AG04449 (cell line): ENCODE data around the gene IQCE.

Source experiments
- CTCF ChIA-PET: fragments of 350-600 bp; formaldehyde crosslinking; extraction: SDS; loops from one replicate; lab custom pipeline; 2021; ENCODE audit warnings: antibody characterized with exemption; lab: Yijun Ruan, JAX
- POLR2A ChIA-PET: fragments of 400-600, 350-600 bp; formaldehyde crosslinking; extraction: SDS; loops from one replicate; lab custom pipeline; 2020; ENCODE audit warnings: antibody characterized with exemption, inconsistent platforms; lab: Yijun Ruan, JAX
- DNase-seq: peaks from one replicate; pipeline ENCODE4 v3.0.0-alpha.2; 2010; ENCODE audit warnings: low read depth, low spot score
- H3K4me3 ChIP-seq: 2 replicates; pipeline ENCODE4 v1.5.1; 2011; ENCODE audit warnings: low read depth, mild to moderate bottlenecking, control low read depth, low read length
- CTCF ChIP-seq: IDR thresholded peaks from one replicate; pipeline ENCODE4 v1.5.1; 2011; ENCODE audit warnings: mild to moderate bottlenecking, moderate library complexity, low read length, control low read depth, inconsistent platforms; ENCODE audit not compliant: insufficient read depth; ENCODE audit errors: missing control alignments

The IQCE gene

DNA sequence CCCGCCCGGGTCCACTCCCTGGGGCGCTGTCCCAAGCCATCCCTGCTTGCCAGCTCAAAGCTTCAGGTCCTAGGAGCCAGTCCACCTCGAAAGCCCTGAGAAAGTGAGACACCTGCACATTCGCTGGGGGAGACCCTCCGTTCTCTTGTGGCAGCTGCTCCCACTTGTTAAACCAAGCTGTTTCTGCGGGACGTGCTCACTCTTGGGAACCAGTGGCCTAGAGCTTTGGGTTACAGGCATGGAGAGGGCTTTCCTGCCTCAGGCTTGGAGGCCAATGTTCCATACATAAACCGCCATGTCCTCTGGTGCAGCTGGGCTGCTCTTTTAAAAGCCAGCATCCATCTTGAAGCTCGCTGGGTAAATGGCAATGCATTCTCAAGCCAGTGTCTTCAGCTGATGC lies 53.1 kb downstream of the IQCE start:
- ChIA-PET POLR2A (interaction anchor here (0.5 kb wide), 1 partner anchor 9 kb away, joined by 3 read pairs; no protein-coding TSS in a partner anchor), CTCF (interaction anchor here (0.9 to 1.7 kb wide), 3 partner anchors 9 to 69 kb away, joined by 3 to 6 read pairs (median 4); no protein-coding TSS in a partner anchor)
- no peak for TF ChIP-seq CTCF
- DNase-seq = no peak
- H3K4me3 ChIP-seq = no peak overlapping the region

GRCh38 chr7:2612445-2613097 lies 53.8 kb downstream of the IQCE start:
- TF ChIP-seq CTCF = no peak
- no peak for DNase-seq
- no peak overlapping the region for H3K4me3 ChIP-seq
- ChIA-PET CTCF (interaction anchor here (0.8 to 1.7 kb wide), 10 partner anchors 9 to 162 kb away, joined by 3 to 4 read pairs (median 4); partner anchors contain the start of gene BRAT1), POLR2A (no interaction called here)

DNA sequence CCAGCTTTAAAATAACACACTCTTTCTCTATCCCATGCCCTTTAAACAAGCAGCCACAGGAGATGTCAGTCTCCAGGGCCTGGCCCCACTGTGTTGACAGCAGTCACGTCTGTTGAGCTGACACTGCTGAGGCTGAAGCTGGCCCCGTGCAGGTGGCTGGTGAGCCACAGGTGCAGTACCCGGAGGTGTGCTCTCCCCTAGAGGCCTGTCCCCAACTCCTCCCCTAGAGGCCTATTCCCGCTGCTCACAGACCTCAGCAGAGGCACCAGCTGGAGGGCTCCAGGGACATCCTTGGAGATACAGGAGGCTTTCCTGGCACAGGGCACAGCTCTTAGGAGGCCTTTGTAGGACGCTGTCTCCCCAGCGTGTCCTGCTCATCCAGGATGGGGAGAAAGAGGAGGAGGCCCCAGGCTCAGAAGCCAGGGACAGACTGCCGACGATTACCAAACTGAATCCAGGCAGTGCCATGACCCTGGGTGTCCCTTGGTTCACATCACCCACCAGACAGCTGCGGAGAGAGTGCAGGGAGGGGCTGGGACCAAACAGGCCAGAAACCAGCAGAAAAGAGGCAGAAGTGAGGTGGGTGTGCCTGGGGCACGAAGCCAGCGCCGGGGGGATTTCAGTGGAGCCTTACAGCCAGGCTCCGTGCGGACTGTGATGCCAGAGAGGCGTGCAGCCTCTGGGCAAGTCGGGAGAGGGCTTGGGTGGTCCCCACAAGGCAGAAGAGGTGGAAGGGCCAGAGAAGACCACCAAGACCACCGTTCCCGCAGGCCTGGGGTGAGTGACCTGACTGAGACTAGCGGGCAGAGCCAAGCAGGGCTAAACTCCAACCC lies 54.5 kb downstream of the IQCE start:
- CTCF ChIA-PET = interaction anchor here (0.8 to 1.8 kb wide), 10 partner anchors 8 to 163 kb away, joined by 3 to 7 read pairs (median 4); partner anchors contain the start of gene BRAT1
- no peak overlapping the region for H3K4me3 ChIP-seq
- DNase-seq = no peak
- no peak for TF ChIP-seq CTCF
- POLR2A ChIA-PET = no interaction called here

DNA sequence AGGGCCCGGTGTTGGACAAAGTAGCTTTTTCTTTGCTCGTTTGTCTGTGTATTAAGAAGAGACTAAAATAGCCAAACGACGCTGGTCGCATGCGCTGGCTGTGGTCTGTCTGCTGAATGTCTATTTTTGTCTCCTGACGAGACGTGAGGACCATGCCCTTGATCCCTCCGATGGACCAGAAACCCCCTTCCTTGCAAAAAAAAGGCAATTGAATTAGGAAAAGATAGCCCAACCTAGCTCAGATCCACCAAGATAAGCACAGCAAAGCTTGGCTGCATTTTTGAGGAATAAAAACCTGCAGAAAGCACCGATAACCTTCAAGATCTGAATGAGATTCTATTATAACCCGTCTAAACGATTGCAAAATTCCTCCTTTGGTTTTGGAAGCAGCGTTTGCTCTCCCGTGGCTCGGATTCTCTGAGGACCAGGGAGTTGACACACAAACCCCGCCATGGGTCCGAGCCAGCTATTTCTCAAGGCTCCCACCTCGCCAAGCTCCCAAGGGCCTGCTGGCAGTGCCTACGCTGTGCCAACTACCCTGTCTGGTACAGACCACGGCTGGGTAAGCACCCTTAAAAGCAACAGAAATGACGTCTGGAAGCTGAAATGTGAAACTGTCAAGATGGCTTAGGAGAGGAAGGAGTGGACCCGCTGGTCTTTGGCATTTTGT lies 55.3 kb downstream of the IQCE start:
- ChIA-PET POLR2A (no interaction called here), CTCF (interaction anchor here (1.0 to 1.8 kb wide), 7 partner anchors 8 to 163 kb away, joined by 3 to 7 read pairs (median 4); partner anchors contain the start of gene BRAT1)
- TF ChIP-seq CTCF = no peak
- H3K4me3 ChIP-seq = no peak overlapping the region
- no peak for DNase-seq

- ChIA-PET POLR2A (no interaction called here), CTCF (interaction anchor here (0.9 to 1.8 kb wide), 3 partner anchors 9 to 163 kb away, joined by 3 to 7 read pairs (median 4); no protein-coding TSS in a partner anchor)
- no peak for DNase-seq
- no peak overlapping the region for H3K4me3 ChIP-seq
- TF ChIP-seq CTCF = no peak
Measured at GRCh38 chr7:2614631-2615330, 56.0 kb downstream of the IQCE start.
